BE2C (cell line): Measurements from ENCODE around the gene POU6F2.

Source experiments
- DNase-seq: peaks from one replicate; pipeline ENCODE4 v3.0.0-alpha.2; 2020
- H3K27me3 ChIP-seq: fragments of 250-450 bp; sonication (Bioruptor Pico); 2 replicates; pipeline ENCODE4 v1.5.1; 2020; ENCODE audit warnings: mild to moderate bottlenecking
- H3K36me3 ChIP-seq: fragments of 250-450 bp; sonication (Bioruptor Pico); 2 replicates; pipeline ENCODE4 v1.5.1; 2020; ENCODE audit warnings: mild to moderate bottlenecking
- H3K4me1 ChIP-seq: fragments of 250-450 bp; sonication (Bioruptor Pico); 2 replicates; pipeline ENCODE4 v1.5.1; 2020
- H3K4me3 ChIP-seq: 2 replicates; pipeline ENCODE4 v1.5.1; 2011; ENCODE audit warnings: low read depth, low read length
- H3K9me3 ChIP-seq: fragments of 250-450 bp; sonication (Bioruptor Pico); 2 replicates; pipeline ENCODE4 v1.5.1; 2020
- CTCF ChIP-seq: IDR thresholded peaks from 2 replicates; pipeline ENCODE4 v1.5.1; 2012; ENCODE audit warnings: mild to moderate bottlenecking, low read depth, low read length

Gene POU6F2

GRCh38 chr7:39421251-39421650 lies 443.5 kb downstream of the POU6F2 start:
- H3K4me1 ChIP-seq, result no peaks in the 10 kb centered on the region
- DNase-seq, result no peak
- peaks cover 17% of the 10 kb centered on the region for H3K27me3 ChIP-seq
- TF ChIP-seq CTCF, result no peak
- H3K9me3 ChIP-seq, result no peaks in the 10 kb centered on the region
- H3K4me3 ChIP-seq, result no peak overlapping the region
- no peaks in the 10 kb centered on the region for H3K36me3 ChIP-seq

- Histone ChIP-seq H3K9me3 (no peaks in the 10 kb centered on the region), H3K27me3 (peaks cover 15% of the 10 kb centered on the region)
Observed at GRCh38 chr7:39421661-39422060, 444.0 kb downstream of the POU6F2 start.

GRCh38 chr7:39428221-39428620 lies 450.5 kb downstream of the POU6F2 start:
- H3K4me3 ChIP-seq, result no peak overlapping the region
- TF ChIP-seq CTCF, result no peak
- H3K4me1 ChIP-seq, result no peaks in the 10 kb centered on the region
- DNase-seq, result no peak
- peaks cover 4% of the 10 kb centered on the region; the same call in 1 of the 2 replicates for H3K27me3 ChIP-seq
- no peaks in the 10 kb centered on the region for H3K9me3 ChIP-seq
- H3K36me3 ChIP-seq, result no peaks in the 10 kb centered on the region

More at GRCh38 chr7:39421661-39422060, 444.0 kb downstream of the POU6F2 start:
- no peaks in the 10 kb centered on the region for H3K4me1 ChIP-seq
- TF ChIP-seq CTCF, result no peak
- no peaks in the 10 kb centered on the region for H3K36me3 ChIP-seq
- no peak overlapping the region for H3K4me3 ChIP-seq
- DNase-seq, result no peak

- Histone ChIP-seq H3K27me3 (peaks cover 4% of the 10 kb centered on the region; the same call in 1 of the 2 replicates), H3K4me3 (no peak overlapping the region), H3K36me3 (no peaks in the 10 kb centered on the region), H3K9me3 (no peaks in the 10 kb centered on the region), H3K4me1 (no peaks in the 10 kb centered on the region)
- no peak for DNase-seq
- no peak for TF ChIP-seq CTCF
Observed at GRCh38 chr7:39429421-39429820, 451.7 kb downstream of the POU6F2 start.

- peaks cover 4% of the 10 kb centered on the region; the same call in 1 of the 2 replicates for H3K27me3 ChIP-seq
- DNase-seq, result no peak
- no peaks in the 10 kb centered on the region for H3K4me1 ChIP-seq
- H3K4me3 ChIP-seq, result no peak overlapping the region
- H3K9me3 ChIP-seq, result no peaks in the 10 kb centered on the region
- TF ChIP-seq CTCF, result no peak
- no peaks in the 10 kb centered on the region for H3K36me3 ChIP-seq
Observed at GRCh38 chr7:39430441-39430840, 452.7 kb downstream of the POU6F2 start.

GRCh38 chr7:39430909-39431641 lies 453.4 kb downstream of the POU6F2 start:
- DNase-seq, result no peak
- Histone ChIP-seq H3K9me3 (no peaks in the 10 kb centered on the region), H3K36me3 (no peaks in the 10 kb centered on the region), H3K4me1 (no peaks in the 10 kb centered on the region), H3K27me3 (peaks cover 4% of the 10 kb centered on the region; the same call in 1 of the 2 replicates), H3K4me3 (no peak overlapping the region)
- TF ChIP-seq CTCF, result no peak
